ENCODE measurements around the gene MRPL44.
"Not testable (repeated sequence)": the region's sequence is repeated elsewhere in the genome, so short reads cannot be mapped to it uniquely, and the experiment has no call there.

The MRPL44 gene

GRCh38 chr2:223996391-223996790 is 39.1 kb downstream of the MRPL44 start:
- H3K4me3 ChIP-seq (ENCODE audit: low read depth, low read length): no peak overlapping the region
- no peak for TF ChIP-seq CTCF (IDR thresholded peaks at IDR 0.05; ENCODE audit: low read depth, low read length)

GRCh38 chr2:223997938-223998337 is 40.7 kb downstream of the MRPL44 start:
- H3K4me3 ChIP-seq (ENCODE audit: low read depth, low read length): no peak overlapping the region
- TF ChIP-seq CTCF (IDR thresholded peaks at IDR 0.05; ENCODE audit: low read depth, low read length): no peak

GRCh38 chr2:223998948-223999347 is 41.7 kb downstream of the MRPL44 start:
- no peak overlapping the region for H3K4me3 ChIP-seq (ENCODE audit: low read depth, low read length)
- no peak for TF ChIP-seq CTCF (IDR thresholded peaks at IDR 0.05; ENCODE audit: low read depth, low read length)

- H3K4me3 ChIP-seq (ENCODE audit: low read depth, low read length): no peak overlapping the region
- TF ChIP-seq CTCF (IDR thresholded peaks at IDR 0.05; ENCODE audit: low read depth, low read length): no peak
These were observed 42.6 kb downstream of the MRPL44 start for GRCh38 chr2:223999862-224000261.

- H3K4me3 ChIP-seq (ENCODE audit: low read depth, low read length): not testable (repeated sequence)
These were observed 43.4 kb downstream of the MRPL44 start for GRCh38 chr2:224000662-224001061.

- no peak overlapping the region for H3K4me3 ChIP-seq (ENCODE audit: low read depth, low read length)
- no peak for TF ChIP-seq CTCF (IDR thresholded peaks at IDR 0.05; ENCODE audit: low read depth, low read length)
These were observed 46.9 kb downstream of the MRPL44 start for GRCh38 chr2:224004105-224004695.

- no peak for TF ChIP-seq CTCF (IDR thresholded peaks at IDR 0.05; ENCODE audit: low read depth, low read length)
- no peak overlapping the region for H3K4me3 ChIP-seq (ENCODE audit: low read depth, low read length)
These were observed 51.5 kb downstream of the MRPL44 start for GRCh38 chr2:224008702-224009261.

All from WI38 (cell line).